Stimulated activated CD8-positive, alpha-beta memory T cell treated with anti-CD3 and anti-CD28 coated beads, Interleukin-15, amount 100 ng/mL, for 1 hour (primary cell): ENCODE data around the gene MVB12B.
"Not testable (repeated sequence)": the region's sequence is repeated elsewhere in the genome, so short reads cannot be mapped to it uniquely, and the experiment has no call there.

Source experiments
- DNase-seq: peaks from one replicate; pipeline ENCODE4 v3.0.0-alpha.2; 2020; ENCODE audit warnings: low read depth

The MVB12B gene

GRCh38 chr9:126474206-126474765, 147.7 kb downstream of the MVB12B start:
- DNase-seq: no peak

DNA sequence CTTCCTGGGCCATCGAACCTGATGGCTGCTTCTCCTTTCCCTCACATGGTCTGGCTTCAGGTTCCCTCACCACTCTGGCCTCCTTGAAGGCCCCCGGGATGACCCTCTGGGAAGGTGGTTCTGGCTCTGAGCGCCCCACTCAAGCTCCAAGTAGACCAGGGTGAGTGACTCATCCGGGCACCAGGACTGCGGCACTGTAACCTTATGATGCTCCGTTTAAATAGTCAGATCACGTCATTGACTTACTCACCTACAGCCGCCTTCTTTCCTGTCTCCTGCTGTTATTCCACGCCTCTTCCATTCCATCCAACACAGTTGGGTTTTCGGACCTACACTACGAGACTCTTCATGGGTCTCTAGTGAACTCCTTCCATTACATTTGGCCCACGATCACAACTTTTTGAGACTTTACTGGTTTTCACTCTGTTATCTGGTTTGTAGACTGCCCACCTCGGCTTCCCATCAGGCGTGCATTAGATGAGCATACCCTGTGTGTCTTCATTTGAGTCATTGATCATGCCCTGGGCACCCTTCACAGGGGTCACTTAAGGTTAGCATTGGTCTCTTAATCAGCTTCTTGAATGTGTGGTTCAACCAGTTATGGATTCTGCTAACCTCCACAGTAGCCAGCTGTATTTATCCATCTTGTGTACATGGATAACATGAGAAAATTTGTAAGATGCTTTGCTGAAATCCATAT, 148.3 kb downstream of the MVB12B start:
- no peak for DNase-seq

DNA sequence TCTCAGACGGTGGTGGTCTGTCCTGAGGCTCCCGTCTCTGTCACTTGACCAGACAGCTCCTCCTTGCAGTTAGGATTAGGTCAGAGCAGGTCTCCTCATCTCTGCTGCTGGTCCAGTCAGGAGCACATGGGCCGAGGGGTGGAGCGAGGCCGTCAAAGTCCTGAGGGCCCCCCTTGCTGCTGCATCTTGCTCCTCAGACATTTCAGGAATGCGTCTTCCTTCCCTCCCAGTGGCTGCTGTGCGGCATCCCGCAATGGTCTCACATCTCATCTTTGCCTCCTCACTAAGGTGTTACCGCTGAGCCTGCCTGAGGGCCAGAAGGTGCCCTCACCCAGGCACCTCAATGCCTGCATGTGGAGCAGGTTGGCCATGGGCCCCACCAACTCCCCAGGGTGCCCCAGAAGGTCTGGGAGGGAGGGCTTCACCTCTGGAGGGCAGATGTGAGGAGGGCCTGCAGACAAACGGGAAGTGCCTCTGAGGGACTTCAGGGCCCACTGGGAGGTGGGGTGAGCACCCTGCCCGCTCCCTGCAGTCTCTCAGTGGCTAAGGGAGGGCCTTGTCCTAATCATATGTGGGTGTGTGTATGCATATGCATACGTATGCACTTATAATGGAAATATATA, 149.4 kb downstream of the MVB12B start:
- DNase-seq: no peak

GRCh38 chr9:126477432-126477831, 150.8 kb downstream of the MVB12B start:
- not testable (repeated sequence) for DNase-seq

GRCh38 chr9:126478216-126478981, 151.8 kb downstream of the MVB12B start:
- DNase-seq: no peak

DNA sequence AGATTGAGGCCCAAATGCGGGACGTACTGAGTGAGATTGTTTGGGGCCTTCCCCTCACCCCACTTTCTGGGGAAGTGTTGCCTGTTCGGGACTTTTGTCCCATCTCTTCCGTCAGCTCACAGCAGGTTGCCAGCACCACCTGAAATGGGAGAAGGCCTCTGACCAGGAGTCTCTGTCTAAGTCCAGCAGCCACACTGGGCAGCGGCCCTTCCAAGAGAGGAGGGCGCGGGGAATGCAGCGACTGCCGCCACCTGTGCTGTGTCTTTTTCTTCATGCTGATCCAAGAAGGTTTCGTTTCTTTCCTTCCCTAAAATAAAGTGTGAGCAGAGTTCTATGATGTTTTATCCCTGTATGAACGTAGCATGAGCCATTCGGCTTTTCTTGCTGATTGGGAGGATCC, 152.9 kb downstream of the MVB12B start:
- no peak for DNase-seq

- no peak for DNase-seq
Measured at GRCh38 chr9:126480813-126481212, 154.2 kb downstream of the MVB12B start.

- no peak for DNase-seq
Measured at GRCh38 chr9:126481862-126482261, 155.2 kb downstream of the MVB12B start.

DNA sequence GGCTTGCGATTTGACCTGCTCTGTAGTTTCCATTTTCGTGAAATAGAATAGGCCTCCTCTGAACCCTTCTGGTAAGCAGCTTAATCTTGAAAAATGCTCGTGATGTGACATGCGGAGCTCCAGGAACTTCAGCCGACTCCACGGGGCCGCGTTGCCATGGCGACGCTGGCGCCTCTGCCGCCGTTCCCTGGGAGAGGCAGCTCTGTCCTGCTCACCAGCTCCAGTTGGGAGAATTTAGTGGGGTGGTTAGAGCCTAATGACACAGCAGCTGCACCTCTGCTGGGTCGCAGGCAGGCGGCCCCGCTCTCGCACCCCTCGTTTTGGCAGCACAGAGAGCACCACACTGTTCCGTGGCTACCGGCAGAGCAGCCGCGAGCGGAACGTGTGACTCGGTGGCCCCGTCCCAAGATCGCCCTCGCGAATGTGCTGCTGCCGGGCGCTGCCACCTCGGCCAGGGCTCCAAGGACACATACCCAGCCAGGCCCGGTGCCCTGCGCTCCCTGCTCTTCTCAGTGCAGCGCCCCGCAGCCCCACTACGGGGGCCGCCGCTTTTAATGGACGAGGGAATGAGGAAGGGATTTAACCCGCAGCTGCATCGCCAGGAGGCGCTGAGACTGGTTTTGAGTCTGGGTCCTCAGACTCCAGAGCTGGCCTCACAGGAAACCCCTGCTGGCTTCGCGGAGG, 155.9 kb downstream of the MVB12B start:
- DNase-seq: no peak

GRCh38 chr9:126483468-126484073, 156.9 kb downstream of the MVB12B start:
- no peak for DNase-seq

- DNase-seq: no peak
Measured at GRCh38 chr9:126485662-126486061, 159.0 kb downstream of the MVB12B start.

DNA sequence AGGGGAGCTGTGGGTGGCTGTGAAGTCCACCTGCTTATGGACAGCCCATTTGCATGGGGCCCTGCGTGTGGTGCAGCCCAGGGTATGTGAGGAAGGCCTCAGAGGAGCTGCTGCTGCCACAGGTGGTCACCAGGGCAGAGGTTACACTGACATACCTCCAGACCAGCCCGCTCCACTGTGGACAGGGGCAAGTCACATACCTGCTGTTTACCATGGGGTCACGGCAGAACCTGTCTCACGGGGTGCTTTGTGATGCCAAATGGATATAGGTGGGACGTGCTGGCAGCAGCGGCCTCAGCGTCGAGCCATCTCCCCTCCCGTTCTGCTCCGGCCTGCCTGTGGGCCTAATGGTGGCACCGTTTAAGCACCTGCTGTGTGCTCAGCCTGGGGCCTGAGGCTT, 159.6 kb downstream of the MVB12B start:
- DNase-seq: no peak

- DNase-seq: no peak
Measured at GRCh38 chr9:126487856-126488255, 161.2 kb downstream of the MVB12B start.

GRCh38 chr9:126488310-126488709, 161.7 kb downstream of the MVB12B start:
- no peak for DNase-seq

DNA sequence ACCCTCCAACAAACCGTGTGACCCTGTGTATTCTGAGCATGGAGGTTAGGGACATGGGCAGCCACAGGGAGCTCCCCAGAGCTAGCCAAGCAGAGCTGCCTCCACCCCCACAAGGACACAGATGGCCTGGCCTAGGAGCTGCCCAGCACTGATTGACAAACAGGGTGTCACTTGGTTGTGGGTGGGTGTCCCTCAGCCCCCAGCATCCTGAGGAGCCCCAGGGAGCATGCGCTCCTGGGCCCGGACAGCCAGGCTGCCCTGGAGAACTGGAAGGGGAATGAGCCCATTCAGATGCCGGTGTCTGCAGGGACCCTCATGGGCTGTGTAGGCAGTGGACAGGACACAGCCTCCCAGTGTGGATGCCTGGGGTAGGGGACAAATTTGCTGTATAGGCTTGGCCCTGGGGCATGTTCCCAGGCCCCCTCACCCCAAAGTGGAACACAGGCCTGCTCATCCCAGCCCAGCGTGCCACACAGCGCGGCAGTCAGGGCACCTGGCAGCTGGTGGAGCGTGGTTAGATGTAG, 162.3 kb downstream of the MVB12B start:
- no peak for DNase-seq

DNA sequence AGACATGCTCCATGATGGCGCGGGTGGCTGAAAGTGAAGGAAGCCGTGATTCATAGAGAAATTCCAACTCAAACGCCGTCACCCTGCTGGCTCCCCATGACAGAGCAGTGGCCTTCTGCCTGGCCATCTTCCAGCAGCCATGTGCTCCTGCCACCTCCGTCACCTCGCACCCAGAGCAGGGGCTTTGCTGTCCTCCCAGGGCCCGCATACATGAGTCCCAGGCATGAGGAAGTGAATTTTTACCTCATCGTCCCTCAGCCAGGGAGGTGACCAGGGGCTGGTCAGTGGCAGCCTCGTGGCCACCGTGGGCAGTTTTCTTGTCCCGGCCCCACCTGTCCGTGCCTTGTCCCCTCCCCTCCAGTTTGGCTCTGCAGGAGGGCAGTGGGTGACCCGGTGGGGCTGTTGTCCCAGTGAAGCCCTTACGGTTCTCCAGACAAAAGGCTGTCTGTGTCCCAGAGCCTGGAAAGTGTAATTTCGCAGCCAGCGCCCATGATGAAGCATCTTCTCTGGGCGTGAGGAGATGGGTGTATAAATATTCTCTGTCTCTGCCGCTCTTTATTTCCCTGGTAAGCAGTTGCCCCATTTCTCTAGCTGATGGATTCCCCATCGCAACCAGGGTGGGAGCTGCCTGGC, 163.1 kb downstream of the MVB12B start:
- DNase-seq: no peak

- DNase-seq: no peak
Measured at GRCh38 chr9:126490214-126490631, 163.6 kb downstream of the MVB12B start.

DNA sequence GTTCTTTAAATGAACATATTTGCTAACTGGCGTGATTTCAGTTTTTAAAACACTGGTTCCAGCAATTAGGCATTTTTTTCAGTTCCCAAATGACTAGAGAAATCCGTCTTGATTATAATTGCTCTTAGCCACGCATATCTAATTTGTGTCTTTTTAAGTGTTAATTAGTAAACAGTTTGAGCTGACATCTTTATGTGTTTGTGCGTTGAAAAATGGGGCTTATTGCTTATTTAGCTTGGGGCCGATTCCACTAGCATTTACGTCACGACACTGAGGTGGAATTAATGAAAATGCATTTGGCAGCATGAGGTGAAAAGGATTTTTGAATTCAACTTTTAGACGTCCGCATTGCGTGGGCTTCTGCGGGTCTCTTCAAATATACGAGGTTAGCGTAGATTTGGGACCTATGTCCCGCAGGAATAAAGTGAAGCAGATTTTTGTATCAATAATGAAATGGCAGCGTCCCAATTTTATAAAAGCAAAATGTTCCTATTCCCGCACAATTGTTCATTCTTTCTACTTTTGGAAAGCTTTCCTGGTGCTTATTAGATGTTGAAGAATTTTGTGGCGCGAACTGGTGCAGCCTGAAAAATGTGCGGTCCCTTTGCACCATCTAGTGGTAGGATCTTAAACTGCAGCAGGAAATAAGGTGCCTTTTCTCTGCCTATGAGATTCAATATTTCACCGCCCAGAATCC, 164.4 kb downstream of the MVB12B start:
- peak; percentile 27 for DNase-seq

DNA sequence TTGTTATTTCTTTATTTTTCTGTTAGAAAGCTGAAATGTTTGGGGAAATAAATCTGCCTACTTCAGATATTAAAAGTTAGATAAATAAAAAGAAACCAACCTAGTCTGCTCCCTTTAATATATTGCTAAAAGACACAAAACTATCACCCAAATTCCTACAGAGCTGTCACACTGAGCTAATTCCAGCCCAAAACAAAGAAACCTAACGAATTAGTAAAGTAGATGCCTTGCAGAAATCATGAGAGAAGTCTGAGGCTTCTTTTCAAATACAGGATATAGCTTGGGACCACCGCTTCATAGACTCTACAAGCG, 164.9 kb downstream of the MVB12B start:
- DNase-seq: no peak

DNA sequence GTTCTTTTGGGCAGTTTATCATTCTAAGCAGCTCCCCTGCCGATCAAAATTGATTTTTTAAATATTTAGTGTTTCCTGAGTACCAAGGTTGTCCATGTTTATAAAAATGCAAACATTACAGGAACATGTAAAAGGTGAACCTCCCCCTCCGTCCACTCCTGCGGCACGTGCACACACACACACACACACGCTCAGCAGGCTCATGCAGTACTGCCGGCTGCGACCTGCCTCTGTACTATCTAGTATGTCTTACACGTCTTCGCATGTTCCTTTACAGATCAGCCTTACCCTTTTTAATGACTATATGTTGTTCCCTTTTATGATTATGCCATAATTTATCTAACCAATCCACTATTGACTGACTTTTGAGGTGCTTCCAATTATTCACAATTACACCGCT, 165.3 kb downstream of the MVB12B start:
- DNase-seq: no peak

DNA sequence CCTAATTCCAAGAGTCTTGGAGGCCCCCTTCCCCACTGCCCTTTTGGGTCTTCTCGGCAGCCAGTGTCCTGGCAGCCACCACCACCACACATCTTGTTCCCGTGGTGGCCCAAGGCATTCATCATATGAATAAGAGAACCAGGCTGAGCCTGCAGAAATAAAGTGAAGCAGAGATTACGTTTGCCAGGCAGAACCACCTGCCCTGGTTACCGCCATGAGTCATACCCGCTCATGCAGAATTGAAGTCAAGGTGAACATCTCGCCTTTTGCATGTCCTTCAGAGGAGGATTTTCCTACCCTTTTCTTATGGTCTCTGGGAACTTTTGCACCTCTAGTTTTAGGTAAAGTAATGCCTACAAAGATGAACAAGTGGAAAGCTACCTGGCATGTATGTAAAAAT, 167.6 kb downstream of the MVB12B start:
- DNase-seq: no peak
